Thyroid gland (tissue), 4 donors: ENCODE data around the gene NOPCHAP1. TPM values are rescaled to one million over a fixed set of nuclear protein-coding genes. Genes with fewer than 3 reads are reported as not detected.

ENCODE experiments used
- DNase-seq, 2 donors: peaks; one replicate each; pipeline ENCODE4 v3.0.0-alpha.2; 2019
- H3K27ac ChIP-seq, 3 donors: fragments of 200-600 bp; sonication (generic); 1 replicate in 2 of 3; 2 replicates in 1 of 3; pipeline ENCODE4 v1.5.1; 2016 to 2019; ENCODE audit warnings: mild to moderate bottlenecking in 1 of 3, moderate library complexity in 1 of 3
- H3K27me3 ChIP-seq: fragments of 200-600 bp; sonication (generic); one replicate; pipeline ENCODE4 v1.5.1; 2019
- H3K36me3 ChIP-seq, 2 donors: fragments of 200-600 bp; sonication (generic); one replicate each; pipeline ENCODE4 v1.5.1; 2016 to 2019
- H3K4me1 ChIP-seq, 2 donors: fragments of 200-600 bp; sonication (generic); one replicate each; pipeline ENCODE4 v1.5.1; 2017 to 2019
- H3K4me3 ChIP-seq, 3 donors: fragments of 200-600 bp; sonication (generic); replicated peaks in 1 of 3; 1 replicate in 2 of 3; 2 replicates in 1 of 3; pipeline ENCODE4 v1.5.1; 2016; ENCODE audit warnings: mild to moderate bottlenecking in 1 of 3
- H3K9me3 ChIP-seq: fragments of 200-600 bp; sonication (generic); one replicate; pipeline ENCODE4 v1.5.1; 2017
- POLR2A ChIP-seq, 2 donors: fragments of 450-650 bp; IDR thresholded peaks; one replicate each; pipeline ENCODE4 v1.6.1; 2017; ENCODE audit warnings: antibody characterized with exemption in 2 of 2, mild to moderate bottlenecking in 2 of 2, moderate library complexity in 1 of 2
- WGBS, 2 donors: methylation state at CpG; one replicate each; pipeline ENCODE4 v1.1.5; 2017; 5-methylcytosine and 5-hydroxymethylcytosine counted together
- intact Hi-C: fragments of 100-400 bp; cut with DNase I; formaldehyde crosslinking; loops from one replicate; pipeline ENCODE4 v1.15.1; 2023
- total RNA-seq, 4 donors: library from RNA; depleted of rRNA; stranded (reverse); fragments of >200 nt; gene quantifications; one replicate each; pipeline ENCODE4 v1.2.3, GENCODE V29; 2016
- TF ChIP-seq, protein P1 (sequence below), 6 experiments: fragments of 200-600 bp in 3 of 6; fragments of 450-650 bp in 3 of 6; sonication (generic) in 3 of 6; IDR thresholded peaks; one replicate each; pipeline ENCODE4 v1.5.1; 2016 to 2019; ENCODE audit warnings: antibody characterized with exemption in 6 of 6, mild to moderate bottlenecking in 2 of 6, inconsistent platforms in 1 of 6, moderate library complexity in 1 of 6

The NOPCHAP1 gene
- total RNA-seq, 4 donors from 2014 or later: 6.2 to 13.9 (median 10.6) TPM

DNA sequence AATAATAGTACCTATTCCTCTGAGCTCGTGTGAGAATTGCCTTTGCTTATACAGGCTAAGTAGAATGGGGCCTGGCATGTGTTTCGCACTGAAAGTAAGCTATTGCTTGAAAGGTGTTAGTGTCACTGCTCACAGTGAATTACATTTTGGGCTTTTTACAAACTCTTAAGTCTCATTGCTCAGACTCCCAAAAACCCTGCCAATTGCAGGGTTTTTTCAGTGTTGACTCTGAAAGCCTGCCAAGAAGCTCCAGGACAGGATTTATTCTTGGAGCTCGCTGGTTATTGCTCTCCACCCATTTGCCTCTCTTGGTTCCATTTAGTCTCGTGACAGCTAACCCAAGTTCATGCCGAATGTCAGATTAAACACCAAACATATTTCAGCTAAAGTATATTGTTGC, 39.8 kb downstream of the NOPCHAP1 start:
- H3K9me3 ChIP-seq: no peaks in the 10 kb centered on the region
- no peaks in the 10 kb centered on the region for H3K27me3 ChIP-seq
- H3K27ac ChIP-seq: peak overlapping the region; percentile 52 to 74 (median 55)
- intact Hi-C loops: no loop called here
- no peaks in the 10 kb centered on the region for H3K36me3 ChIP-seq
- peak; percentile 66 to 72 for DNase-seq
- TF ChIP-seq, protein P1, sequence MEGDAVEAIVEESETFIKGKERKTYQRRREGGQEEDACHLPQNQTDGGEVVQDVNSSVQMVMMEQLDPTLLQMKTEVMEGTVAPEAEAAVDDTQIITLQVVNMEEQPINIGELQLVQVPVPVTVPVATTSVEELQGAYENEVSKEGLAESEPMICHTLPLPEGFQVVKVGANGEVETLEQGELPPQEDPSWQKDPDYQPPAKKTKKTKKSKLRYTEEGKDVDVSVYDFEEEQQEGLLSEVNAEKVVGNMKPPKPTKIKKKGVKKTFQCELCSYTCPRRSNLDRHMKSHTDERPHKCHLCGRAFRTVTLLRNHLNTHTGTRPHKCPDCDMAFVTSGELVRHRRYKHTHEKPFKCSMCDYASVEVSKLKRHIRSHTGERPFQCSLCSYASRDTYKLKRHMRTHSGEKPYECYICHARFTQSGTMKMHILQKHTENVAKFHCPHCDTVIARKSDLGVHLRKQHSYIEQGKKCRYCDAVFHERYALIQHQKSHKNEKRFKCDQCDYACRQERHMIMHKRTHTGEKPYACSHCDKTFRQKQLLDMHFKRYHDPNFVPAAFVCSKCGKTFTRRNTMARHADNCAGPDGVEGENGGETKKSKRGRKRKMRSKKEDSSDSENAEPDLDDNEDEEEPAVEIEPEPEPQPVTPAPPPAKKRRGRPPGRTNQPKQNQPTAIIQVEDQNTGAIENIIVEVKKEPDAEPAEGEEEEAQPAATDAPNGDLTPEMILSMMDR (IDR thresholded peaks at IDR 0.05): no peak
- TF ChIP-seq POLR2A (IDR thresholded peaks at IDR 0.05): no peak
- peaks cover 24 to 29% of the 10 kb centered on the region in 2 donors for H3K4me1 ChIP-seq
- H3K4me3 ChIP-seq: no peak overlapping the region
- 13 to 19% methylated on average over 5 of the region's 5 CpGs for WGBS, 2 donors

DNA sequence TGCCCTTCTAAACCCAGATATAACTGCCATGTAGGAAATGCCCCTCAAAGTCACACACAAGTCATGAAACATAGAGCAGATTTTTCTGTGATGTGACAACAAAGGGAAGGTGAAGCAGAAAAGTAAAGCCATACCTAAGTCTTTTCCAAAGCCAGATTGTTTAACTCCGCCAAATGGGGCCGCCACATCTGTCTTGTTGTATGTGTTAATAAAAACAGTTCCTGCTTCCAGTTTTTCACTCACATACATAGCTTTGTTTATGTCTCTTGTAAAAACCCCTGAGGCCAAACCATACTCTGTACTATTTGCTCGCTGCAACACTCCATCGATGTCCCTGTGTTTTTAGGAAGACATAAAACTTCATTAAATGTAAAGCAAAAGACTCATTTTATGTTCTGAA, 40.3 kb downstream of the NOPCHAP1 start:
- no peaks in the 10 kb centered on the region for H3K36me3 ChIP-seq
- H3K27ac ChIP-seq: peak overlapping the region; percentile 52 to 74 (median 55)
- DNase-seq: no peak
- intact Hi-C loops: no loop called here
- no peak overlapping the region for H3K4me3 ChIP-seq
- H3K27me3 ChIP-seq: no peaks in the 10 kb centered on the region
- TF ChIP-seq, protein P1 (IDR thresholded peaks at IDR 0.05): no peak
- no peak for TF ChIP-seq POLR2A (IDR thresholded peaks at IDR 0.05)
- WGBS, 2 donors: 91 to 94% methylated on average over 4 of the region's 4 CpGs
- H3K9me3 ChIP-seq: no peaks in the 10 kb centered on the region
- peaks cover 22 to 29% of the 10 kb centered on the region in 2 donors for H3K4me1 ChIP-seq

DNA sequence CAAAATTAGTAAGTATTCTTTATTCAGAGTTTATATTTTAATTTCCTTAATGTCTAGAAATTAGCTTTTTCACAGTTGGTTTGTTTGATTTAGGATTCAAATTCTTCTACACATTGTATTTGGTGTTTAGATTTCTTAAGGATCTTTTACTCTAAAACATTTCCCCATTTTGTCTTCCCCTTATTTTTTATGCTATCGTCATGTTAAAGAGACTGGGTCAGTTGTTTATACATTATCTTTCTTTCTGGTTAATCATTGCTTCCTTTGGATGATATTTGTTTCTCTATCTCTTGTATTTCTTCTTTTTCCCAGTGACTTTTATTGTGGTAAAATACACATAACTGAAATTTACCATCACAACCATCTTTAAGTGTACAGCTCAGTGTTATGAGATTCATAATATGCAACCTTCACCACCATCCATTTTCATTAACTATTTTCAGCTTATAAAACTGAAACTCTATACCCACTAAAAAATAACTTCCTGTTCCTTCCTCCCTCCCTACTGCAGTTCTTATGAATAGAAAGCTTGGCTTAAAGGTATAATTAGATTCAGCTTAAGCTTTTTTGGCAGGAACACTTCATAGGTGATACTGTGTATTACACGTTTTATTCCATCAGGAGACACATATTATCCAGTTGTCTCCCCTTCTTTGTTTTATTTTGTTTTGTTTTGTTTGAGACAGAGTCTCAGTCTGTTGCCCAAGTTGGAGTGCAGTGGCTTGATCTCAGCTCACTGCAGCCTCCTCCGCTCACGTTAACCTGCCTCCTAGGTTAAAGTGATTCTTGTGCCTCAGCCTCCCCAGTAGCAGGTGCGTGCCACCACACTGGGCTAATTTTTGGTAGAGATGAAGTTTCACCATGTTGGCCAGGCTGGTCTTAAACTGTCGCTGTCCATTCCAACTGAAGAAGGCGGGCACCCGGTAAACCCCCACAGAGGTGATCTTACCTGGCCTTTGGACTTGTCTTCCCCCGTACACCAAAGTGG, 45.0 kb downstream of the NOPCHAP1 start:
- Histone ChIP-seq H3K9me3 (no peaks in the 10 kb centered on the region), H3K27me3 (no peaks in the 10 kb centered on the region), H3K4me3 (no peak overlapping the region), H3K27ac (no peak overlapping the region), H3K36me3 (no peaks in the 10 kb centered on the region), H3K4me1 (peaks cover 14 to 16% of the 10 kb centered on the region in 2 donors)
- TF ChIP-seq, protein P1 (IDR thresholded peaks at IDR 0.05): no peak
- no peak for TF ChIP-seq POLR2A (IDR thresholded peaks at IDR 0.05)
- intact Hi-C loops: no loop called here
- WGBS, 2 donors: 87 to 93% methylated on average over 9 of the region's 9 CpGs
- DNase-seq: no peak

DNA sequence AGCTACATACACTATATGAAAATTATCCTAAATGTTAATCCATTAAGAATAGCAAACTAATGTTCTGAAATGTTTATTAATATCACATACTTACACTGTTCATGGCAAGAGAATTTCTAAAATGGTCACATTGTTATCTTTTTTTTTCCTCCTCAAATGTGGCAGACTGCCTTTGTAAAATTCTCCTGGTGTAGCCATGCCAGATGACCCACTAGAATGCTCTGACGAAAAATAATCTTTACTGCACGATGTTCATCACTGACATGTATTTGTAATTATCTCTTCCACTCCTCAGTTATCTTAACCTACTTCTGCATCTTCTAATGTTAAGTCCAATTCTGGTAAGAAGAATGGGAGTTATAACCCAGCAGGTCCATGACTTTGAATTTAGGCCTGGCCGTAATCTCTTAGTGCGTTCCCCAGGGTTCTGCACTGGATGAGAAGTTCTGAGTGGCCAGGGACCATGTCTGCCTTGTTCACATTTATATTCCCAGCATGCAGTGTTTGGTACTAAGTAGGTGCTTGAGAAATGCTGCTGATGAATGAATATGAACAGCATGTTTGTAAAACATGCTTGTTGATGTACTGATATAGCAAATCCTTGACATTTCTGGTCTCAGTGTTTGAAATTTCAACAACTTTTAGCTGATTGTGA, 46.7 kb downstream of the NOPCHAP1 start:
- TF ChIP-seq POLR2A (IDR thresholded peaks at IDR 0.05): no peak
- TF ChIP-seq, protein P1 (IDR thresholded peaks at IDR 0.05): no peak
- no peak for DNase-seq
- intact Hi-C loops: no loop called here
- Histone ChIP-seq H3K4me1 (peaks cover 10 to 14% of the 10 kb centered on the region in 2 donors), H3K4me3 (no peak overlapping the region), H3K36me3 (no peaks in the 10 kb centered on the region), H3K9me3 (no peaks in the 10 kb centered on the region), H3K27ac (peak overlapping the region in 1 of 3 donors; percentile 13), H3K27me3 (no peaks in the 10 kb centered on the region)
- WGBS, 2 donors: 77 to 95% methylated on average over 4 of the region's 4 CpGs
